ENCODE measurements around the gene WDR12. TPM values are rescaled to one million over a fixed set of nuclear protein-coding genes. Genes with fewer than 3 reads are reported as not detected.
"Not testable (repeated sequence)": the region's sequence is repeated elsewhere in the genome, so short reads cannot be mapped to it uniquely, and the experiment has no call there.

WDR12 gene
- total RNA-seq, 1 experiment from 2014 or later, result 60.5 TPM

- intact Hi-C loops (cut with micrococcal nuclease), result no loop called here
- Histone ChIP-seq H3K9me3 (ENCODE audit: low read length) (no peaks in the 10 kb centered on the region), H2AFZ (ENCODE audit: low read length) (no peak overlapping the region), H3F3A (ENCODE audit: low read length, unreplicated experiment) (no peaks in the 10 kb centered on the region), H3K9ac (ENCODE audit: low read length) (no peak overlapping the region), H3K4me3 (ENCODE audit: low read length) (peak overlapping the region; percentile 89), H3K79me2 (ENCODE audit: low read length) (peaks cover 62% of the 10 kb centered on the region), H3K27ac (ENCODE audit: low read length) (no peak overlapping the region), H3K27me3 (ENCODE audit: low read length) (no peaks in the 10 kb centered on the region), H4K20me1 (ENCODE audit: low read length) (no peaks in the 10 kb centered on the region), H3K4me1 (ENCODE audit: insufficient read depth, low read length) (peaks cover 12% of the 10 kb centered on the region; the same call in 1 of the 2 replicates), H3K36me3 (ENCODE audit: low read depth, low read length) (peaks cover 19% of the 10 kb centered on the region), H3K4me2 (ENCODE audit: low read length) (peak overlapping the region; percentile 92), H3K9me2 (replicated peaks; ENCODE audit: low read length) (no peaks in the 10 kb centered on the region)
- DNase-seq, result no peak
- no peak for ATAC-seq
- no peak for TF ChIP-seq CTCF (conservative IDR thresholded peaks at IDR 0.05; ENCODE audit: low read depth, low read length)
- no peak for TF ChIP-seq EZH2phosphoT487 (IDR thresholded peaks at IDR 0.05; ENCODE audit: borderline replicate concordance, low read length)
- TF ChIP-seq EZH2 (IDR thresholded peaks at IDR 0.05; ENCODE audit: low read length, unreplicated experiment), result no peak
- POLR2A ChIA-PET (ENCODE audit: unreplicated experiment), result no interaction called here
- CTCF ChIA-PET, result no interaction called here
- no TSS peak for BruUV-seq (replicated peaks)
Measured at GRCh38 chr2:202909394-202910192, 1.9 kb downstream of the WDR12 start.

GRCh38 chr2:202908186-202908585 lies 3.3 kb downstream of the WDR12 start:
- no peaks in the 10 kb centered on the region for H3K9me3 ChIP-seq (ENCODE audit: low read length)
- CTCF ChIA-PET, result no interaction called here
- no TSS peak for BruUV-seq (replicated peaks)
- no peak for ATAC-seq
- POLR2A ChIA-PET (ENCODE audit: unreplicated experiment), result no interaction called here
- peaks cover 12% of the 10 kb centered on the region; the same call in 1 of the 2 replicates for H3K4me1 ChIP-seq (ENCODE audit: insufficient read depth, low read length)
- peak overlapping the region; percentile 12; the same call in 1 of the 2 replicates for H3K4me2 ChIP-seq (ENCODE audit: low read length)
- peaks cover 72% of the 10 kb centered on the region for H3K79me2 ChIP-seq (ENCODE audit: low read length)
- intact Hi-C loops (cut with micrococcal nuclease), result no loop called here
- H3K9me2 ChIP-seq (replicated peaks; ENCODE audit: low read length), result no peaks in the 10 kb centered on the region
- H3K9ac ChIP-seq (ENCODE audit: low read length), result no peak overlapping the region
- no peak for TF ChIP-seq EZH2phosphoT487 (IDR thresholded peaks at IDR 0.05; ENCODE audit: borderline replicate concordance, low read length)
- no peak for TF ChIP-seq CTCF (conservative IDR thresholded peaks at IDR 0.05; ENCODE audit: low read depth, low read length)
- no peak for TF ChIP-seq EZH2 (IDR thresholded peaks at IDR 0.05; ENCODE audit: low read length, unreplicated experiment)
- H2AFZ ChIP-seq (ENCODE audit: low read length), result no peak overlapping the region
- H3K36me3 ChIP-seq (ENCODE audit: low read depth, low read length), result peaks cover 22% of the 10 kb centered on the region
- no peak overlapping the region for H3K27ac ChIP-seq (ENCODE audit: low read length)
- no peak overlapping the region for H3K4me3 ChIP-seq (ENCODE audit: low read length)
- no peaks in the 10 kb centered on the region for H3K27me3 ChIP-seq (ENCODE audit: low read length)
- H4K20me1 ChIP-seq (ENCODE audit: low read length), result no peaks in the 10 kb centered on the region
- no peaks in the 10 kb centered on the region for H3F3A ChIP-seq (ENCODE audit: low read length, unreplicated experiment)
- DNase-seq, result no peak

GRCh38 chr2:202905507-202905906 lies 6.0 kb downstream of the WDR12 start:
- H3K4me1 ChIP-seq (ENCODE audit: insufficient read depth, low read length), result peaks cover 12% of the 10 kb centered on the region; the same call in 1 of the 2 replicates
- H3K9me3 ChIP-seq (ENCODE audit: low read length); CTCF ChIA-PET; ATAC-seq; H3K27ac ChIP-seq (ENCODE audit: low read length); H4K20me1 ChIP-seq (ENCODE audit: low read length); H3F3A ChIP-seq (ENCODE audit: low read length, unreplicated experiment); H3K9ac ChIP-seq (ENCODE audit: low read length); BruUV-seq (replicated peaks); H3K27me3 ChIP-seq (ENCODE audit: low read length); intact Hi-C loops (cut with micrococcal nuclease); H3K4me2 ChIP-seq (ENCODE audit: low read length); DNase-seq; H3K4me3 ChIP-seq (ENCODE audit: low read length); H3K9me2 ChIP-seq (replicated peaks; ENCODE audit: low read length); H2AFZ ChIP-seq (ENCODE audit: low read length); POLR2A ChIA-PET (ENCODE audit: unreplicated experiment): not testable (repeated sequence)
- H3K36me3 ChIP-seq (ENCODE audit: low read depth, low read length), result peaks cover 27% of the 10 kb centered on the region
- peaks cover 62% of the 10 kb centered on the region for H3K79me2 ChIP-seq (ENCODE audit: low read length)

All from PC-3 (cell line).